Activated CD8-positive, alpha-beta memory T cell treated with anti-CD3 and anti-CD28 coated beads, Interleukin-2, amount 10 ng/mL, durations not matched to agents 7 days and 5 days (primary cell): ENCODE data around the gene SMS. TPM values are rescaled to one million over a fixed set of nuclear protein-coding genes. Genes with fewer than 3 reads are reported as not detected.
A peak's percentile ranks its signal among the peaks of the same experiment; 100 is the strongest.

Experiments
- ATAC-seq: fragments of 150-1000 bp; cut with Tn5 transposase; one replicate; pipeline ENCODE4 v1.10.0; 2021; ENCODE audit warnings: moderate library complexity
- CTCF ChIA-PET: fragments of 350-600 bp; sonication (Branson Sonifier 250); formaldehyde crosslinking; loops from one replicate; lab custom pipeline; 2021; ENCODE audit warnings: antibody characterized with exemption; lab: Charles Lee
- DNase-seq: peaks from one replicate; pipeline ENCODE4 v3.0.0-alpha.2; 2020
- H3K27ac Mint-ChIP-seq: one replicate; pipeline ENCODE4 v1.8.0; 2021; ENCODE audit warnings: mild to moderate bottlenecking, mixed read lengths
- H3K27me3 Mint-ChIP-seq: one replicate; pipeline ENCODE4 v1.8.0; 2021; ENCODE audit warnings: mixed read lengths
- H3K36me3 Mint-ChIP-seq: one replicate; pipeline ENCODE4 v1.8.0; 2021; ENCODE audit warnings: mild to moderate bottlenecking, mixed read lengths
- H3K4me1 Mint-ChIP-seq: one replicate; pipeline ENCODE4 v1.8.0; 2021; ENCODE audit warnings: mixed read lengths
- H3K4me3 Mint-ChIP-seq: one replicate; pipeline ENCODE4 v1.8.0; 2021; ENCODE audit warnings: mild to moderate bottlenecking, moderate library complexity, mixed read lengths
- H3K9me3 Mint-ChIP-seq: one replicate; pipeline ENCODE4 v1.8.0; 2022; ENCODE audit warnings: low read depth, mixed read lengths
- total RNA-seq, 2 experiments: library from RNA; stranded (reverse); gene quantifications; one replicate each; pipeline ENCODE4 v1.2.3, GENCODE V29; 2021

SMS gene
- total RNA-seq, 2 experiments from 2014 or later, result 76.2 to 95.6 TPM

DNA sequence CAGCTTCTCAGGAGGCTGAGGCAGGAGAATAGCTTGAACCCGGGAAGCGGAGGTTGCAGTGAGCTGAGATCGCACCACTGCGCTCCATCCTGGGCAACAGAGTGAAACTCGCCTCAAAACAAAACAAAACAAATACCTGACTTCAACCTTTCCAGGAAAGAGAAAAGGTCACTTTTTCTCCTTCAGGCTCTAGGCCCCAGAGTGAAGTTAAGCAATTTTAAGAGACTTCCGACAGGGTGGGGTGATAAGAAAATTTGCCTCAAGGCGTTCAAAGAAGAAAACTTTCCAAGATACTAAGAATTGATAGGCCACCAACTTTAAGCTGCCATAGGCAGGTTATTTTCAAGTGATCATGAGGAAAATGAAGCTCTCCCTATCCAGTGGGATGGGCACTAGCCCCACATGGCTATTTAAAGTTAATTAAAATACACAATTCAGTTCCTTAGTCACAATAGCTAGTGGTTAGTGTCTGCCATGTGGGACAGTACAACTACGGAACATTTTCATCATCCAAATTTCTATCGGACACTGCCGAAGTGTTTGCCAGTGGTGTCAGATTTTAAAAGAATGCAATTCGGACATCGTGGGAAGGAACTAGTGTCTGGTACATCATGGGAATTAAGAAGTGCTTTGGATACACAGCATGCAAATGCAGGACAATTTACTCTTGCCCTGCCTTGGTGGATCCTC is 33.0 kb downstream of the SMS start:
- ATAC-seq (no peak), DNase-seq (no peak)
- Mint-ChIP-seq H3K4me3 (peak overlapping the region; percentile 71), H3K27ac (peak overlapping the region; percentile 96), H3K4me1 (peaks cover 43% of the 10 kb centered on the region), H3K36me3 (peaks cover 24% of the 10 kb centered on the region), H3K27me3 (no peaks in the 10 kb centered on the region), H3K9me3 (no peaks in the 10 kb centered on the region)
- CTCF ChIA-PET, result interaction anchor here (0.6 to 3.1 kb wide), 3 partner anchors 11 to 140 kb away, joined by 3 to 17 read pairs (median 4); no protein-coding TSS in a partner anchor

DNA sequence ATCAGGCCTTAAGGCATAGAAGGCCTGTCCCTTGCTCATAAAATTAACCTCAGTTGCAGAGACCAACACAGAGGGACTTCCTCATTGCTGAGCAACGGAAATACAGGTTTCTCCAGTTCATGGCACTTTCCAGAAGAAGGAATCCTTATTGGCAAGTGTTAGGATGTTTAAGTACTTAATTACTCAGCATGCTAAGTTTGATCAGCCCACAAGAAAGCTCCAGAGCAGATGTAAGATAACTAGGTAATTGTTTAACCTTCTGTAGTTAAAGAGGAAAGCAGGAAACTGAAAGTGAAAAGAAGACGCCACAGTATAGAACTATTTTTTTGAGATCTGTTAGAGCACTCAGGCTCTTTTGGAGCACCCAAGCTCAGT is 33.5 kb downstream of the SMS start:
- Mint-ChIP-seq H3K9me3 (no peaks in the 10 kb centered on the region), H3K4me1 (peaks cover 43% of the 10 kb centered on the region), H3K4me3 (peak overlapping the region; percentile 71), H3K27me3 (no peaks in the 10 kb centered on the region), H3K36me3 (peaks cover 25% of the 10 kb centered on the region), H3K27ac (peak overlapping the region; percentile 96)
- CTCF ChIA-PET, result interaction anchor here (3.1 kb wide), 1 partner anchor 10 kb away, joined by 17 read pairs; no protein-coding TSS in a partner anchor
- no peak for DNase-seq
- ATAC-seq, result peak; percentile 57

DNA sequence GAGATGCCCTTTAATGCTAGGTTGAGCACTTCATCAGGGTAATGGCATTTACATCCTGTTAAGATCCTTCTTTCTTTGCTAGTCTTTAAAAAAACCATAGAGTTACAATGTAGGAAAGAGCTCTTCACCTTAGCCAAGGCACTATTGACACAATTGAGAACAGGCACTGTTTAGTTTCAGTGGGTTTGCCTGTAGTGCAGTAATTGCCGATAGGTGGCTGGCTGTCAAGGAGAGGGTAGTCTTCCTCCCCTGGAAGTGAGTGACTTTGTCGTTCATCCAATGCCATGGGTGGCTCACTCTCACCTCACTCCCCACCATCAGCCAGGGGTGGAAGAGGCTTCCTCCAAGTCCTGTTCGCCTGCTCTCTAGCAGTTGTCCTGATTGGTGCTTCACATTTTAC is 34.7 kb downstream of the SMS start:
- DNase-seq (no peak), ATAC-seq (no peak)
- Mint-ChIP-seq H3K27me3 (no peaks in the 10 kb centered on the region), H3K4me1 (peaks cover 42% of the 10 kb centered on the region), H3K36me3 (peaks cover 28% of the 10 kb centered on the region), H3K4me3 (no peak overlapping the region), H3K27ac (peak overlapping the region; percentile 54), H3K9me3 (no peaks in the 10 kb centered on the region)
- CTCF ChIA-PET, result interaction anchor here (2.5 kb wide), 1 partner anchor 10 kb away, joined by 11 read pairs; no protein-coding TSS in a partner anchor

DNA sequence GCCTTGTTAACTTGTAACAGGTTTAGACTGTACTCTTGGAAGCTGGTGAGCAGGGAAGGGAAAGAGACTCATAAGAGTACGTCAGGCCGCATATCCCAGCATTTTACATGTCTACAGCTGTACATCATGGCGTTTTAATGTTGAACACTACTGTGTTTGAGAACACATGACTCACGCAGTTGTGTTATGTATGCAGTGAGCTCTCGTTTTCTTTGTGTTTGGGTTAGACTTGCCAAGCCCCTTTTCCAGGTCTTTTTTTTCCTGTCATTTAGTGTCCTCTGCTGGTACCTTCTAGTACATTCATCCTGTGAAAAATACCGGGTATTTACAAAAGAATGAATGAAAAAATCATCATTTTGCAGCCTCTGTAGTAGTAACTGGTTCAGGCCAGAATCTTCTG is 35.3 kb downstream of the SMS start:
- no peaks in the 10 kb centered on the region for H3K9me3 Mint-ChIP-seq
- DNase-seq, result no peak
- no peaks in the 10 kb centered on the region for H3K27me3 Mint-ChIP-seq
- peaks cover 42% of the 10 kb centered on the region for H3K4me1 Mint-ChIP-seq
- H3K36me3 Mint-ChIP-seq, result peaks cover 28% of the 10 kb centered on the region
- CTCF ChIA-PET, result interaction anchor here (2.5 kb wide), 1 partner anchor 10 kb away, joined by 11 read pairs; no protein-coding TSS in a partner anchor
- no peak overlapping the region for H3K4me3 Mint-ChIP-seq
- peak overlapping the region; percentile 54 for H3K27ac Mint-ChIP-seq
- ATAC-seq, result no peak

DNA sequence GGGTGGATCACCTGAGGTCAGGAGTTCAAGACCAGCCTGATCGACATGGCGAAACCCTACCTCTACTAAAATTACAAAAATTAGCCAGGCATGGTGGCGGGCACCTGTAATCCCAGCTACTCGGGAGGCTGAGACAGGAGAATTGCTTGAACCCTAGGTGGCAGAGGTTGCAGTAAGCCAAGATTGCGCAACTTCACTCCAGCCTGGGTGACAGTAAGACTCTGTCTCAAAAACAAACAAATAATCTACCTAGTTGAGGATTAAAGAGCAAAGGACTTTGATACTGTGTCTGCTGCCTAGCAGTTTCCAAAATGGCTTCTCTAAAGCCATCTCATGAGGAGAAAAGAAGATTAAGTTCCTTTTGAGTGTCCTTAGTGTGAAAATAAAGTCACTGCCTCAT is 37.8 kb downstream of the SMS start:
- no peaks in the 10 kb centered on the region for H3K27me3 Mint-ChIP-seq
- H3K4me3 Mint-ChIP-seq, result no peak overlapping the region
- DNase-seq (no peak), ATAC-seq (no peak)
- CTCF ChIA-PET, result no interaction called here
- no peaks in the 10 kb centered on the region for H3K9me3 Mint-ChIP-seq
- H3K27ac Mint-ChIP-seq, result no peak overlapping the region
- peaks cover 28% of the 10 kb centered on the region for H3K4me1 Mint-ChIP-seq
- H3K36me3 Mint-ChIP-seq, result peaks cover 26% of the 10 kb centered on the region

DNA sequence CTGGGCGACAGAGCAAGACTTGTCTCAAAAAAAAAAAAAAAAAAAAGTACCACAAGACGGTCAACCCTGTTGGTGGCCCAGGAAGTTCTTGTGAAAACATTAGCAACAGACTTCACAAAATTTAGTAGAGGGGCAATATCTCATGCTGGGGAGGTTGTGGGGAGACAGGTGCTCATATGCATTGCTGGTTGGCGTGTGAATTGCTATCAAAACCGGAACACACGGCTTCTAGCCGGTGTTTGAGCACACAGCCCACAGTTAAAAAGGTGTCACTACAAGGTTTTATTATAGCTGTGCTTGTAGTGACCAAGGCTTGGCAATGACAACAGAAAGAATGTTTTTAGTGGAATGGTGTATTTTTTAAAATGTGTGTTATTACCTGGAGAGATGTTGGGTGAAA is 41.8 kb downstream of the SMS start:
- CTCF ChIA-PET, result no interaction called here
- Mint-ChIP-seq H3K27me3 (no peaks in the 10 kb centered on the region), H3K9me3 (no peaks in the 10 kb centered on the region), H3K4me1 (peaks cover 4% of the 10 kb centered on the region), H3K4me3 (no peak overlapping the region), H3K36me3 (peaks cover 19% of the 10 kb centered on the region), H3K27ac (no peak overlapping the region)
- ATAC-seq (no peak), DNase-seq (no peak)

DNA sequence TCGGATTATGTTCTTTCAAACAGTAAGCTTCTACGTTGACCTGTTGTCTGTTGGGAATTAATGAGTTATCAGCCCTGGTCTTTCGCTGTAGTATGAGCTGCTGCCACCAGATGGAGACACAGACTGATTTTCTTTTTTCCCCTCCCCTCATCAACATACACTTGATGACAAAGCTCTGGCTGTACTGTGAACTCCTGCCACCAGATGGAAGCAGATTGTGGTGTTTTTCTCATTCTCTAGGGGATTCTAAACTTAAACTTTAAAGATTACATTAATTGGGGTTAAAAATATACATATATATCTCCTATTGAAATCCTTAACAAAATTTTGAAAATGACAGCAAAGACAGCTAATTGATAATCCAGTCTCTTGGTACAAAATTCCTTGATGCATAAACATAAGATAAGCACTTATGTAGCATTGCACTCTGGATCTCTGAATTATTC is 44.8 kb downstream of the SMS start:
- CTCF ChIA-PET, result interaction anchor here (0.6 to 3.1 kb wide), 18 partner anchors 10 to 291 kb away, joined by 3 to 17 read pairs (median 4); partner anchors contain the start of gene MBTPS2
- DNase-seq, result peak; percentile 73
- ATAC-seq, result peak; percentile 85
- H3K9me3 Mint-ChIP-seq, result no peaks in the 10 kb centered on the region
- H3K27me3 Mint-ChIP-seq, result no peaks in the 10 kb centered on the region
- peaks cover 18% of the 10 kb centered on the region for H3K36me3 Mint-ChIP-seq
- no peak overlapping the region for H3K27ac Mint-ChIP-seq
- no peak overlapping the region for H3K4me3 Mint-ChIP-seq
- peaks cover 15% of the 10 kb centered on the region for H3K4me1 Mint-ChIP-seq

DNA sequence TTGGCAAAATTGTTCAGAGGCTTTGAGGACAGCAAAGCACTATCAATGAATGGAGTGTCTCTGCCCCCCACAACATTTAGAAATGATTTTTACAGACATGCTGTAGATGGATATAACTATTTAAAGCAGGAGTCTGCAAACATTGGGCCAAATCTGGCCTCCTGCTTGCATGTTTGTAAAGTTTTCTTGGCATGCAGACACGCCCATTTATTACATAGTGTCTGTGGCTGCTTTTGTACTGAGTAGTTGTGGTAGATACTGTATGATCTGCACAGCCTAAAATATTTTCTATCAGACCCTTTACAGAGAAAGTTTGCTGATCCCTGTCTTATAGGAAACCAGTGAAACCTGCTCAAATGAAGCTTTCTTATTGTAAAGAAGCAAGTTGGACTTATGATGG is 46.1 kb downstream of the SMS start:
- Mint-ChIP-seq H3K9me3 (no peaks in the 10 kb centered on the region), H3K4me1 (peaks cover 23% of the 10 kb centered on the region), H3K27ac (no peak overlapping the region), H3K4me3 (no peak overlapping the region), H3K36me3 (peaks cover 22% of the 10 kb centered on the region), H3K27me3 (no peaks in the 10 kb centered on the region)
- DNase-seq (no peak), ATAC-seq (no peak)
- CTCF ChIA-PET, result interaction anchor here (0.6 to 1.6 kb wide), 2 partner anchors 18 to 206 kb away, joined by 3 to 5 read pairs; no protein-coding TSS in a partner anchor

DNA sequence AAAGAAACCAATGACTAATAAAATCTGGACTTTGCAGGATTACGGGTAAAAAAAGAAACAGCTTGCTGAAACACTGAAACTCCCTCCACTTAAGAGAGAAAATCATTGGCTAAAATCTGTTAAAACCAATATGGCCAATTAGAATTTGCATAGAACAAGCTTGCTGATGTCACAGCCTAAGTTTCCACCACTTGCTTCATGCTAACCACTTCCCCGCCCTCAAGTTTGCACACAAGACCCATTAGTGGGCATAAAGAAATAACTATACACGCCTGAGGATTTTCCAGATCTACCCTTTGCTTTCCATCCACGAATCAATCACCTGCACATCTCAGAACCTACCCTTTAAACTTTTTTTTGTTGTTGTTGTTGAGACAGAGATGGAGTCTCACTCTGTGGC is 48.9 kb downstream of the SMS start:
- no peak overlapping the region for H3K4me3 Mint-ChIP-seq
- no peaks in the 10 kb centered on the region for H3K27me3 Mint-ChIP-seq
- CTCF ChIA-PET, result no interaction called here
- no peaks in the 10 kb centered on the region for H3K9me3 Mint-ChIP-seq
- peak overlapping the region; percentile 62 for H3K27ac Mint-ChIP-seq
- ATAC-seq (peak; percentile 73), DNase-seq (peak; percentile 61)
- H3K36me3 Mint-ChIP-seq, result peaks cover 28% of the 10 kb centered on the region
- peaks cover 25% of the 10 kb centered on the region for H3K4me1 Mint-ChIP-seq

DNA sequence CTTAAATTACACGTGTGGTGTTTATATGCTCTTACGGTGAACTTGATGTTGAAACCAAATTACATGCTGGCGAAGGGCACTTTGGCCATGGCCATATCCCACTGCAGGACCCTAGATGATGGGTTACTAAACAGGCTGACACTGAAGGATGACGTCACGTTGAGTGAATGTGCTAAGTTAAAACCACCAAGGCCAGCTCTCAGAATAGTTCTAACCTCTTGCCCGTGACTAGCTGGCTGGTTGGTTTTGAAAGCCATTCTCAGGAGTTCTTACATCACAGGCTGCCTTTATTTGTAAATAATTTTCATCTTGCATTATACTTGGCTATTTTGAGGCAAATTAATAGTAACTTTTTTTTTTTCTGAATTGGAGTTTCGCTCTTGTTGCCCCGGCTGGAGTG is 50.3 kb downstream of the SMS start:
- H3K27ac Mint-ChIP-seq, result peak overlapping the region; percentile 24
- no peak for ATAC-seq

DNA sequence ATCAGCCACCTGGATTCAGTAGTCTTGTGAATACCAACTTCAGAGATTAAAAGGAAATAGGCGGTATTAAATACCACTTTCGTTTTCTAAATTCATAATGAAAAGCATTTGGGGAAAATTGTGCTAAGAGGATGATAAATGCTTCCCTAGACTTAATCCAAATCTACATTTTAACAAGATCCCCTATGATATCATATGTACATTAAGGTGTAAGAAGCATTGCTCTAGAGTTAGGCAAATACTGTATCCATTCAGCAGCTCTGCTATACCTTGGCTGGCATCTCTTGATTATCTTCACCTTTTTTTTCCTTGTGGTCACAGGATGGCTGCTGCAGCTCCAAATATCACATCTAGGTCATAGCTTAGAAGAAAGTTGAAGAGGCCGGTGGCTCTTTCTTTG is 51.0 kb downstream of the SMS start:
- ATAC-seq (no peak), DNase-seq (no peak)
- Mint-ChIP-seq H3K27me3 (no peaks in the 10 kb centered on the region), H3K4me1 (peaks cover 23% of the 10 kb centered on the region), H3K4me3 (no peak overlapping the region), H3K36me3 (peaks cover 35% of the 10 kb centered on the region), H3K9me3 (no peaks in the 10 kb centered on the region), H3K27ac (no peak overlapping the region)
- CTCF ChIA-PET, result no interaction called here

More for the DNA sequence above, 50.3 kb downstream of the SMS start:
- Mint-ChIP-seq H3K9me3 (no peaks in the 10 kb centered on the region), H3K4me1 (peaks cover 23% of the 10 kb centered on the region), H3K4me3 (no peak overlapping the region), H3K27me3 (no peaks in the 10 kb centered on the region), H3K36me3 (peaks cover 32% of the 10 kb centered on the region)
- no peak for DNase-seq
- CTCF ChIA-PET, result no interaction called here

DNA sequence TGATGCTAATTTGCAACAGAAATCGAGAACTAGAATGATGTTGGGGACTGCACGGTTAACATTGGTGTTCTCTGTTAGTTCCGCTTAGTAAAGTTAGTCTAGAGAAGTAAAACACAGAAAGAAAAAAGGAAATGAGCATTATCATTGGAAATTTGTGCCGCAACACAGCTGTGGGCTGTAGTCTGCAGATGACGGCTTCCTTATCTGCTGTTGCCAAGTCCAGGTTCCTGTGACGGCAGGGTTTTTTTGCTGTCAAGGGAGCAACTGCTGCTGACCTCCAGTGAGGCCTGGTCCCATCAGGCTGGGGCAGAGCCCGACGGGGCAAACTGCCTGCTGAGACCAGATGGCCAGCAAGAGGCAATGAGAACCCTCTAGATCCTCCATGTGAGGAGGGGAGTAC is 52.8 kb downstream of the SMS start:
- peaks cover 38% of the 10 kb centered on the region for H3K36me3 Mint-ChIP-seq
- CTCF ChIA-PET, result no interaction called here
- no peak overlapping the region for H3K4me3 Mint-ChIP-seq
- H3K27me3 Mint-ChIP-seq, result no peaks in the 10 kb centered on the region
- H3K27ac Mint-ChIP-seq, result no peak overlapping the region
- ATAC-seq, result no peak
- no peaks in the 10 kb centered on the region for H3K9me3 Mint-ChIP-seq
- H3K4me1 Mint-ChIP-seq, result peaks cover 26% of the 10 kb centered on the region
- DNase-seq, result no peak

DNA sequence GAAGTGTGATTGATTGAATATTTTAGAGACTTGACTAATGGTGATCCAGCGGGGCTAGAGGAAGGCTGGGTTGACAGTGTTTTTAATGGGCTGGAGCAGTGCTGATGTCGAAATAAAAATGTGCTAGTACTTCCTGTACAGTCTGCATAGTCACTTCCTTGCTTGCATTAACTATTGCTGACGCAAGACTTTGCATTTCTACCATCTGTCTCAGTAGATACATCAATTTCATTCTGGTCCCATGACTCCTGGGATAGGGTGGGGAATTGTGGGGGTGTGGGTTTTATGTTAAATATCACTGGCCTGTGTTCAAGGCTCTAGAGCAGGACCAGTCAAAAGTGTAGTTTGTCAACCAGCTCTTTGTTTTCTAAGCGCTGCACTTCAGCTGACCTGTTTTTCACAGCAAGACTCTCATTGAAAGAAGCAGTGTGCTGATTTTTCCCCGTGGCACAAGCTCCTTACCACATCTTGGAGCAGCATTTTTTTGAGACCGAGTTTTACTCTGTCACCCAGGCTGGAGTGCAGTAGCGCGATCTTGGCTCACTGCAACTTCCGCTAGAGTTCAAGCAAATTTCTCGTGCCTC is 56.5 kb downstream of the SMS start:
- Mint-ChIP-seq H3K27me3 (no peaks in the 10 kb centered on the region), H3K4me1 (peaks cover 6% of the 10 kb centered on the region)

More for the DNA sequence above, 56.5 kb downstream of the SMS start:
- ATAC-seq, result no peak
- Mint-ChIP-seq H3K4me3 (no peak overlapping the region), H3K9me3 (no peaks in the 10 kb centered on the region), H3K36me3 (peaks cover 27% of the 10 kb centered on the region), H3K27ac (peak overlapping the region; percentile 45)
- CTCF ChIA-PET, result interaction anchor here (3.6 kb wide), 1 partner anchor 12 kb away, joined by 14 read pairs; no protein-coding TSS in a partner anchor
- DNase-seq, result no peak
